HG02571 (cell line): ENCODE results near the gene GPR87.

Source experiments
- ATAC-seq: cut with Tn5 transposase; IDR thresholded peaks from one replicate; pipeline ENCODE4 v1.9.1; 2021; ENCODE audit warnings: mild to moderate bottlenecking, moderate library complexity; ENCODE audit not compliant: unreplicated experiment

Gene GPR87

GRCh38 chr3:151318313-151318712 lies 1.7 kb upstream of the GPR87 start:
- ATAC-seq = no peak

GRCh38 chr3:151315846-151316245 lies 774 bp downstream of the GPR87 start:
- no peak for ATAC-seq

- ATAC-seq = no peak
These were observed 1.5 kb downstream of the GPR87 start for GRCh38 chr3:151315136-151315535.

- ATAC-seq = no peak
These were observed 2.0 kb downstream of the GPR87 start for GRCh38 chr3:151314593-151314992.

- ATAC-seq = no peak
These were observed 2.5 kb downstream of the GPR87 start for GRCh38 chr3:151314137-151314536.

GRCh38 chr3:151312972-151313371 lies 3.6 kb downstream of the GPR87 start:
- ATAC-seq = no peak

- ATAC-seq = no peak
These were observed 7.1 kb downstream of the GPR87 start for GRCh38 chr3:151309566-151309965.

- no peak for ATAC-seq
These were observed 8.8 kb downstream of the GPR87 start for GRCh38 chr3:151307583-151308488.

GRCh38 chr3:151307131-151307530 lies 9.5 kb downstream of the GPR87 start:
- ATAC-seq = no peak

- no peak for ATAC-seq
These were observed 10.3 kb downstream of the GPR87 start for GRCh38 chr3:151306168-151306810.

GRCh38 chr3:151305775-151306151 lies 10.9 kb downstream of the GPR87 start:
- ATAC-seq = no peak

GRCh38 chr3:151305060-151305774 lies 11.4 kb downstream of the GPR87 start:
- no peak for ATAC-seq

GRCh38 chr3:151303751-151304150 lies 12.9 kb downstream of the GPR87 start:
- no peak for ATAC-seq

- ATAC-seq = no peak
These were observed 14.8 kb downstream of the GPR87 start for GRCh38 chr3:151301787-151302186.

- no peak for ATAC-seq
These were observed 16.1 kb downstream of the GPR87 start for GRCh38 chr3:151300539-151300938.

- ATAC-seq = no peak
These were observed 17.6 kb downstream of the GPR87 start for GRCh38 chr3:151299006-151299405.

- no peak for ATAC-seq
These were observed 19.2 kb downstream of the GPR87 start for GRCh38 chr3:151297429-151297828.

GRCh38 chr3:151296226-151296625 lies 20.4 kb downstream of the GPR87 start:
- ATAC-seq = no peak

GRCh38 chr3:151293127-151293526 lies 23.5 kb downstream of the GPR87 start:
- ATAC-seq = no peak

- ATAC-seq = no peak
These were observed 25.9 kb downstream of the GPR87 start for GRCh38 chr3:151290673-151291072.

GRCh38 chr3:151289445-151289844 lies 27.2 kb downstream of the GPR87 start:
- ATAC-seq = no peak

GRCh38 chr3:151285940-151286339 lies 30.7 kb downstream of the GPR87 start:
- ATAC-seq = no peak
